Lower lobe of right lung (tissue), 2 donors: ENCODE results near the gene CSF1R. TPM values are rescaled to one million over a fixed set of nuclear protein-coding genes. Genes with fewer than 3 reads are reported as not detected.

Experiments
- ATAC-seq, 2 donors: fragments of 200-7000 bp; cut with Tn5 transposase; one replicate each; pipeline ENCODE4 v1.9.1; 2020 to 2022; ENCODE audit warnings: mild to moderate bottlenecking in 2 of 2, moderate library complexity in 2 of 2
- DNase-seq: peaks from one replicate; pipeline ENCODE4 v3.0.0-alpha.2; 2020
- H3K27ac ChIP-seq: fragments of 200-600 bp; one replicate; pipeline ENCODE4 v1.8.0; 2022
- H3K27me3 ChIP-seq: fragments of 200-600 bp; one replicate; pipeline ENCODE4 v1.8.0; 2022; ENCODE audit warnings: low read depth
- H3K36me3 ChIP-seq: fragments of 200-600 bp; one replicate; pipeline ENCODE4 v1.8.0; 2022; ENCODE audit warnings: mild to moderate bottlenecking
- H3K4me1 ChIP-seq: fragments of 200-600 bp; one replicate; pipeline ENCODE4 v1.8.0; 2022
- H3K4me3 ChIP-seq: fragments of 200-600 bp; one replicate; pipeline ENCODE4 v1.8.0; 2022; ENCODE audit warnings: mild to moderate bottlenecking
- H3K9me3 ChIP-seq: fragments of 200-600 bp; one replicate; pipeline ENCODE4 v1.8.0; 2022
- CTCF ChIP-seq: fragments of 200-600 bp; IDR thresholded peaks from one replicate; pipeline ENCODE4 v1.8.0; 2022; ENCODE audit warnings: antibody characterized with exemption, mild to moderate bottlenecking
- intact Hi-C: fragments of 100-400 bp; cut with DNase I; formaldehyde crosslinking; loops from one replicate; pipeline ENCODE4 v1.11.0; 2022
- total RNA-seq: library from RNA; stranded (reverse); fragmentation: NEBNext Ultra II Directional; extraction: Animal tissue kit (Norgen Biotek cat#: 25700); gene quantifications from one replicate; pipeline ENCODE4 v1.2.1, GENCODE V29; 2021
- donor health status: DM: no; HTN: yes; CAD: no; lungs with severe emphysema.

Gene CSF1R
- total RNA-seq, 1 donor from 2014 or later: 78.2 TPM

DNA sequence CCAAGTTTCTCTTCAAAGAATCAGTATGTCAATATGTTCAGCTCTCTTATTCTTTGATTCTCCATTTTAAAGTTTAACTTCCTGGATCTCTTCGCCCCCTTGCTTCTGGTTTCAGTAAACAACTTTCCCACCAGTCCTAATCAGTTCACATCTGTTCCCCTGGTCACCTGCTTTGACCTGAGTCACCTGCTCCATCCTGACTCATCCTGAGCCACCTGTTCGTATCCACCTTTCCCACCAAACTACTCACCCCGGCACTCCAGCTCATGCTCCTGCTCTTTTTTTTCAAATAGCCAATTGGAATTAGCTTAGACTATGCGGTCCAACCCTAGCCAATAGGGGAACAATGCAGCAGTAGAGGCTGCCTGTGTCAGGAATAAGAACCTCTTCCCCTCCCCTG, 23.6 kb upstream of the CSF1R start:
- intact Hi-C loops: no loop called here
- no peak for DNase-seq
- H3K4me3 ChIP-seq: no peak overlapping the region
- no peaks in the 10 kb centered on the region for H3K27me3 ChIP-seq
- H3K9me3 ChIP-seq: no peaks in the 10 kb centered on the region
- H3K4me1 ChIP-seq: peaks cover 25% of the 10 kb centered on the region
- no peak for TF ChIP-seq CTCF
- H3K27ac ChIP-seq: no peak overlapping the region
- no peaks in the 10 kb centered on the region for H3K36me3 ChIP-seq
- no peak for ATAC-seq

DNA sequence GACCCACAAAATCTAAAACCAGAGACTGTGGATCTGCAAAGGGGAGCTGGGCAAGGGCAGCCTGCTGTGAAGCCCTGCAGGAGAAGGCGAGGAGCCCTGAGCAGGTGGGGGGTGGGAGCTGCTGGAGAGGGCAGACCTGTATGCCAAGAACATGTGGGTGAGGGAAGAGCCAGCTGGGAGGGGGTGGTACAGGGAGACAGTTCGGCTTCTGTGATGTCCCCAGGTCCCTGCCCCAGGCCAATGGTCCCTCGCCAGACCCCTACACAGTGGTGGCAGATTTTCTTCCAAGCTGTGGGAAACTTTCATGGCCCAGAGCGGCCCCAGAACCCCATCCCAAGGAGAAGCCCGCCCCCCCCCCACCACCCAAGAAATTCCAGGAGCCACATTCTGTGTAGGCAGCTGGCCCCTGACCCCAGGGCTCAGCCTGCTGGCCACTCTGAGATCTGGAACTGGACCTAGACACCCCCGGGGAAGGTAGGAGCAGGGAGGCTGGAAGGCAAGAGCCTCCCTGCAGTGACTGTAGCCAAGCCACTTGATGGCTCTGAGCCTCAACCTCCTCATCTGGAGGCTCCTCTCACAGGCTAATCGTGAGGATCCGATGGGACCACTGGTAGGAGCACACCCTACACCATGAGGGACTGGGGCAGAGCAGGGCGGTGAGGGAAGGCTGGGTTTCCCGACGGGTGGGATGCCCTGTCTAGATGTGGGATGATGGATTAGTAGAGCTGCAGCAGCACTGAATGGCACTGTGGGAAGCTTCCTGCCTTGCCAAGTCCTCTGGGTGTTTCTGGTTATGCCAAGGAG, 22.6 kb upstream of the CSF1R start:
- ATAC-seq (no peak), DNase-seq (no peak)
- H3K27ac ChIP-seq: no peak overlapping the region
- peaks cover 25% of the 10 kb centered on the region for H3K4me1 ChIP-seq
- H3K27me3 ChIP-seq: no peaks in the 10 kb centered on the region
- H3K9me3 ChIP-seq: no peaks in the 10 kb centered on the region
- no peak overlapping the region for H3K4me3 ChIP-seq
- no peak for TF ChIP-seq CTCF
- H3K36me3 ChIP-seq: no peaks in the 10 kb centered on the region
- intact Hi-C loops: no loop called here

DNA sequence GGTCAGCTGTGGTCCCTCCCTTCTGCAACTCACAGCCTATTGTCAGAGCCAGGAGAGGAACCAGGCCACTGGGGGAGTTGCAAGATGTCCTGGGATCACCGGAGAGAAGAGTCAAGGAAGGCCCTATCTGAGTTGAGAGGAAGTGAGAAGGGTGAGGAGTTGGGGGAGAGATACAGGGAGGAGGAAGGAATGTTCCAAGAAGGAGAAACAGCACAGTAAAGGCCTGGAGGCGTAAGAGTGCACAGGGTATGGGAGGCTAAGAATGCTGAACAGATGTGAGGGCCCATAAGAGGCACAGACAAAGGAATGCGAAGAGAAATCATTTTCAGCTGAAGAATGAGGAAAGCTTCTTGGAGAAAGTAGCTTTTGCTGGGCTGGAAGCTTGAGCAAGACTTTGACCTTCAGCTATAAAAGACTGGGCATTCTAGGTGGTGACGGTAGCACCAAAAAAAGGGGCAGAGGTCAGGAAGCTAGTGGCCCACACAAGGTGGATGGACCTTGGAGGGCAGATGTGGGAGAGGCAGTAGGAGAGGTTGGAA, 21.6 kb upstream of the CSF1R start:
- intact Hi-C loops: no loop called here
- ATAC-seq (peak in 1 of 2 donors; percentile 14), DNase-seq (no peak)
- Histone ChIP-seq H3K4me1 (peaks cover 23% of the 10 kb centered on the region), H3K27me3 (no peaks in the 10 kb centered on the region), H3K27ac (no peak overlapping the region), H3K9me3 (no peaks in the 10 kb centered on the region), H3K36me3 (no peaks in the 10 kb centered on the region), H3K4me3 (no peak overlapping the region)
- no peak for TF ChIP-seq CTCF

DNA sequence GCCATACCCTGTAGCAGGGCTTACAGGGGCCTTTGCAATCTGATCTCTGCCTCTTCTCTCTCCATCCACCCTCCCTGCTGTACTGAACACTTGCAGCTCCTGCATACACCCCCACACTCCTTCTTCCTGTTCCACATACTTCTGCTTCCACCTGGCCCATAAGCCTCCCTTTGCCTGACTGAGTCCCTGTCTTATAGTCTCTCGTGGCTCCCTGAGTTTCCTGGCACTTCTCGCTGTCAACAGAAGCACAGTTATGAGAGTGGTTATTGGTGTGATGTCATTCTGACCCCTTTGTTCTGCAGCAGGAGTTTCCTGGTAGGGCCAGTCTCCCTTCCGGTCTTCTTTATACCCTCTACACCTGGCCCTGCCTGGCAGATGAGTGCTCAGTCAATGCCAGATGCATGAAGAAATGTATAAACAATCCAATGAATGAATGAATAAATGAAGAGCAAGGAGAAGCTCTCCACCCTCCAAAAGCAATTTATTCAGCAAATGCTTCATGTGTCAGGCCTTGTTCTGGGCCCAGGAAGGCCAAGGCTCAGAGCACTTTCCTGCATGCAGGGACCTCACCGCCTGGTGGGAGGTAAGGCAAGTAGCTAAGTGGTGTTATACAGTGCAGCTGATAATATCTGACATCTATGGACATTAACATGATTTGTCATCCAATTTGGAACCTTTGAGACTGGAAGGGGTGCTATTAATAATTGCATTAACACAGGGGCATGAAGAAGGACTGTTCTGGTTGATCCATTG, 20.5 kb upstream of the CSF1R start:
- Histone ChIP-seq H3K9me3 (no peaks in the 10 kb centered on the region), H3K4me1 (peaks cover 14% of the 10 kb centered on the region), H3K36me3 (no peaks in the 10 kb centered on the region), H3K27ac (no peak overlapping the region), H3K27me3 (no peaks in the 10 kb centered on the region), H3K4me3 (no peak overlapping the region)
- DNase-seq (no peak), ATAC-seq (peak in 1 of 2 donors; percentile 38)
- intact Hi-C loops: no loop called here
- TF ChIP-seq CTCF: no peak

- intact Hi-C loops: no loop called here
- no peak overlapping the region for H3K27ac ChIP-seq
- H3K27me3 ChIP-seq: no peaks in the 10 kb centered on the region
- H3K4me3 ChIP-seq: no peak overlapping the region
- peaks cover 14% of the 10 kb centered on the region for H3K4me1 ChIP-seq
- peak; percentile 65 for DNase-seq
- H3K9me3 ChIP-seq: no peaks in the 10 kb centered on the region
- ATAC-seq: peak; percentile 75 to 80
- TF ChIP-seq CTCF: no peak
- H3K36me3 ChIP-seq: no peaks in the 10 kb centered on the region
These were observed 19.7 kb upstream of the CSF1R start for GRCh38 chr5:150105928-150106615.
